HCEC 1CT (cell line): ENCODE measurements around the gene HSD11B1.

ENCODE experiments used
- DNase-seq: peaks from one replicate; pipeline ENCODE4 v3.0.0-alpha.2; 2017

Gene HSD11B1

GRCh38 chr1:209756615-209757445 lies 52.2 kb downstream of the HSD11B1 start:
- no peak for DNase-seq

GRCh38 chr1:209758400-209758799 lies 53.8 kb downstream of the HSD11B1 start:
- DNase-seq: no peak

- DNase-seq: no peak
Measured at GRCh38 chr1:209759829-209760359, 55.2 kb downstream of the HSD11B1 start.

GRCh38 chr1:209761011-209761635 lies 56.5 kb downstream of the HSD11B1 start:
- DNase-seq: peak; percentile 14

GRCh38 chr1:209766051-209766450 lies 61.4 kb downstream of the HSD11B1 start:
- DNase-seq: no peak

GRCh38 chr1:209767096-209767495 lies 62.5 kb downstream of the HSD11B1 start:
- no peak for DNase-seq

- no peak for DNase-seq
Measured at GRCh38 chr1:209767706-209768105, 63.1 kb downstream of the HSD11B1 start.

GRCh38 chr1:209768354-209768774 lies 63.7 kb downstream of the HSD11B1 start:
- DNase-seq: no peak

- DNase-seq: peak; percentile 86
Measured at GRCh38 chr1:209769171-209769904, 64.7 kb downstream of the HSD11B1 start.

GRCh38 chr1:209769971-209770370 lies 65.3 kb downstream of the HSD11B1 start:
- no peak for DNase-seq

GRCh38 chr1:209770636-209771415 lies 66.2 kb downstream of the HSD11B1 start:
- no peak for DNase-seq

- DNase-seq: no peak
Measured at GRCh38 chr1:209772126-209772525, 67.5 kb downstream of the HSD11B1 start.

GRCh38 chr1:209774592-209774991 lies 69.9 kb downstream of the HSD11B1 start:
- DNase-seq: no peak

- no peak for DNase-seq
Measured at GRCh38 chr1:209775678-209776077, 71.0 kb downstream of the HSD11B1 start.

GRCh38 chr1:209777587-209777986 lies 72.9 kb downstream of the HSD11B1 start:
- no peak for DNase-seq

GRCh38 chr1:209778102-209778501 lies 73.5 kb downstream of the HSD11B1 start:
- DNase-seq: no peak

- no peak for DNase-seq
Measured at GRCh38 chr1:209780268-209780667, 75.6 kb downstream of the HSD11B1 start.

- DNase-seq: no peak
Measured at GRCh38 chr1:209783386-209783785, 78.7 kb downstream of the HSD11B1 start.
